WTC11 (cell line): ENCODE results near the gene NOTCH2. TPM values are rescaled to one million over a fixed set of nuclear protein-coding genes. Genes with fewer than 3 reads are reported as not detected.

ENCODE experiments used
- ATAC-seq: fragments of 200-7000 bp; cut with Tn5 transposase; 2 replicates; pipeline ENCODE4 v1.10.0; 2021; ENCODE audit warnings: mild to moderate bottlenecking, moderate library complexity
- CTCF ChIA-PET: fragments of 300-600 bp; sonication (Branson Sonifier 250); formaldehyde crosslinking; loops from one replicate; lab custom pipeline; 2021; ENCODE audit warnings: antibody characterized with exemption; lab: Charles Lee
- POLR2A ChIA-PET: fragments of 350-600 bp; sonication (Branson Sonifier 250); formaldehyde crosslinking; loops from one replicate; lab custom pipeline; 2021; ENCODE audit warnings: antibody characterized with exemption; lab: Charles Lee
- DNase-seq: peaks from one replicate; pipeline ENCODE4 v3.0.0; 2021; ENCODE audit warnings: low spot score
- H3K27ac Mint-ChIP-seq: 2 replicates; pipeline ENCODE4 v1.8.0; 2021; ENCODE audit warnings: mixed read lengths
- H3K27me3 Mint-ChIP-seq: 2 replicates; pipeline ENCODE4 v1.8.0; 2021; ENCODE audit warnings: low read depth, mild to moderate bottlenecking, moderate library complexity, mixed read lengths
- H3K36me3 Mint-ChIP-seq: 2 replicates; pipeline ENCODE4 v1.8.0; 2021; ENCODE audit warnings: mixed read lengths
- H3K4me1 Mint-ChIP-seq: 2 replicates; pipeline ENCODE4 v1.8.0; 2022; ENCODE audit warnings: mixed read lengths
- H3K4me3 Mint-ChIP-seq: 2 replicates; pipeline ENCODE4 v1.8.0; 2021; ENCODE audit warnings: mild to moderate bottlenecking, moderate library complexity, mixed read lengths
- H3K9me3 Mint-ChIP-seq: 2 replicates; pipeline ENCODE4 v1.8.0; 2021; ENCODE audit warnings: mixed read lengths
- ATF1 ChIP-seq: sonication (generic); formaldehyde crosslinking; IDR thresholded peaks from 2 replicates; pipeline ENCODE4 v1.8.1; 2023; ENCODE audit warnings: mild to moderate bottlenecking, moderate library complexity, missing genetic modification reagents
- CREM ChIP-seq: sonication (generic); formaldehyde crosslinking; IDR thresholded peaks from 2 replicates; pipeline ENCODE4 v1.8.1; 2022; ENCODE audit warnings: mild to moderate bottlenecking, missing genetic modification reagents, moderate library complexity
- CTCF ChIP-seq: fragments of 200-600 bp; IDR thresholded peaks from 2 replicates; pipeline ENCODE4 v1.8.0; 2022; ENCODE audit warnings: antibody characterized with exemption
- E2F1 ChIP-seq: sonication (generic); formaldehyde crosslinking; IDR thresholded peaks from 2 replicates; pipeline ENCODE4 v1.8.0; 2022; ENCODE audit warnings: mild to moderate bottlenecking, missing genetic modification reagents
- E2F5 ChIP-seq: sonication (generic); formaldehyde crosslinking; IDR thresholded peaks from 2 replicates; pipeline ENCODE4 v1.8.1; 2022; ENCODE audit warnings: mild to moderate bottlenecking, moderate library complexity, missing genetic modification reagents
- EMX1 ChIP-seq: fragments of 250-450 bp; sonication (Bioruptor Pico); IDR thresholded peaks from 2 replicates; pipeline ENCODE4 v1.8.0; 2021; ENCODE audit warnings: mild to moderate bottlenecking
- ERG ChIP-seq: fragments of 250-450 bp; sonication (Bioruptor Pico); IDR thresholded peaks from 2 replicates; pipeline ENCODE4 v1.8.0; 2021; ENCODE audit warnings: mild to moderate bottlenecking
- FOXJ3 ChIP-seq: sonication (generic); formaldehyde crosslinking; IDR thresholded peaks from 2 replicates; pipeline ENCODE4 v1.9.0; 2021; ENCODE audit warnings: missing genetic modification reagents, mild to moderate bottlenecking, borderline replicate concordance
- FOXP1 ChIP-seq: sonication (generic); formaldehyde crosslinking; IDR thresholded peaks from 2 replicates; pipeline ENCODE4 v1.8.0; 2022; ENCODE audit warnings: missing genetic modification reagents, mild to moderate bottlenecking, moderate library complexity, borderline replicate concordance
- IRF2 ChIP-seq: sonication (generic); formaldehyde crosslinking; IDR thresholded peaks from 2 replicates; pipeline ENCODE4 v1.8.0; 2022; ENCODE audit warnings: low read depth, missing genetic modification reagents, borderline replicate concordance
- NFE2L1 ChIP-seq: sonication (generic); formaldehyde crosslinking; IDR thresholded peaks from 2 replicates; pipeline ENCODE4 v1.8.1; 2023; ENCODE audit warnings: missing genetic modification reagents
- NR1H2 ChIP-seq: sonication (generic); formaldehyde crosslinking; IDR thresholded peaks from 2 replicates; pipeline ENCODE4 v1.9.0; 2021; ENCODE audit warnings: mild to moderate bottlenecking, moderate library complexity, missing genetic modification reagents
- TCF7 ChIP-seq: sonication (generic); formaldehyde crosslinking; IDR thresholded peaks from 2 replicates; pipeline ENCODE4 v1.8.0; 2022; ENCODE audit warnings: mild to moderate bottlenecking, low read depth, missing genetic modification reagents, moderate library complexity
- TEAD4 ChIP-seq: sonication (generic); formaldehyde crosslinking; IDR thresholded peaks from 2 replicates; pipeline ENCODE4 v1.8.0; 2022; ENCODE audit warnings: mild to moderate bottlenecking, missing genetic modification reagents
- total RNA-seq: library from RNA; stranded (reverse); gene quantifications from 3 replicates; pipeline ENCODE4 v1.2.3, GENCODE V29; 2021
- TF ChIP-seq, protein P1 (sequence below): sonication (generic); formaldehyde crosslinking; IDR thresholded peaks from 2 replicates; pipeline ENCODE4 v1.8.0; 2023; ENCODE audit warnings: missing genetic modification reagents, mild to moderate bottlenecking, borderline replicate concordance

NOTCH2 gene
- total RNA-seq, 1 experiment from 2014 or later, result 60.9 TPM

DNA sequence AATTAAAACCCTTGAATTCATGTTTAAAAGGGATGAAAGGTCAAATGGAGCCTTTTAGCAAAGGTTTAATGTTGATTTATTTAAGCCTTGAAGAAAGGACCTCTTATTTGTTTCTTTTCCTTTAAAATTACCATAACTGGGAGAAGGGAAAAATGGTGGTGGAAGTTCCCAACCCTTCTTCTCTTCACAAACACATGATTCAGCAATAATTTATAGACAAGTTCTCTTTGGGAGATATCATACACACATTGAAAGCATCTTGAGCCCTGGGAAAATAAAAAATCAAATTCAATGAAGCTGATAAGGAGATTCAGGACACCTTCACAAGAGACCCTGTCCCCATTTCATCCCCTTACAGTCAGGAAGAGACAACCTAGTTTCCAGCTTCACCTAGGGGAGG lies 182.0 kb downstream of the NOTCH2 start:
- Mint-ChIP-seq H3K9me3 (peaks cover 5% of the 10 kb centered on the region; the same call in 1 of the 2 replicates), H3K36me3 (no peaks in the 10 kb centered on the region), H3K27ac (no peak overlapping the region), H3K4me1 (0 out of 2 replicates have a peak, but pooled peaks cover 3% of the 10 kb centered on the region), H3K4me3 (no peak overlapping the region), H3K27me3 (no peaks in the 10 kb centered on the region)
- ChIA-PET POLR2A (no interaction called here), CTCF (interaction anchor here (0.8 to 2.4 kb wide), 2 partner anchors 10 to 33 kb away, joined by 3 to 40 read pairs; partner anchors contain the start of gene ADAM30)
- DNase-seq, result no peak
- no peak for TF ChIP-seq E2F5 (CRISPR knock-in tag)
- TF ChIP-seq TEAD4, result no peak
- TF ChIP-seq EMX1 (CRISPR knock-in tag), result no peak
- no peak for TF ChIP-seq NFE2L1 (CRISPR knock-in tag)
- TF ChIP-seq E2F1, result no peak
- no peak for TF ChIP-seq IRF2
- TF ChIP-seq CREM (CRISPR knock-in tag), result no peak
- no peak for TF ChIP-seq FOXP1 (CRISPR knock-in tag)
- TF ChIP-seq, protein P1, sequence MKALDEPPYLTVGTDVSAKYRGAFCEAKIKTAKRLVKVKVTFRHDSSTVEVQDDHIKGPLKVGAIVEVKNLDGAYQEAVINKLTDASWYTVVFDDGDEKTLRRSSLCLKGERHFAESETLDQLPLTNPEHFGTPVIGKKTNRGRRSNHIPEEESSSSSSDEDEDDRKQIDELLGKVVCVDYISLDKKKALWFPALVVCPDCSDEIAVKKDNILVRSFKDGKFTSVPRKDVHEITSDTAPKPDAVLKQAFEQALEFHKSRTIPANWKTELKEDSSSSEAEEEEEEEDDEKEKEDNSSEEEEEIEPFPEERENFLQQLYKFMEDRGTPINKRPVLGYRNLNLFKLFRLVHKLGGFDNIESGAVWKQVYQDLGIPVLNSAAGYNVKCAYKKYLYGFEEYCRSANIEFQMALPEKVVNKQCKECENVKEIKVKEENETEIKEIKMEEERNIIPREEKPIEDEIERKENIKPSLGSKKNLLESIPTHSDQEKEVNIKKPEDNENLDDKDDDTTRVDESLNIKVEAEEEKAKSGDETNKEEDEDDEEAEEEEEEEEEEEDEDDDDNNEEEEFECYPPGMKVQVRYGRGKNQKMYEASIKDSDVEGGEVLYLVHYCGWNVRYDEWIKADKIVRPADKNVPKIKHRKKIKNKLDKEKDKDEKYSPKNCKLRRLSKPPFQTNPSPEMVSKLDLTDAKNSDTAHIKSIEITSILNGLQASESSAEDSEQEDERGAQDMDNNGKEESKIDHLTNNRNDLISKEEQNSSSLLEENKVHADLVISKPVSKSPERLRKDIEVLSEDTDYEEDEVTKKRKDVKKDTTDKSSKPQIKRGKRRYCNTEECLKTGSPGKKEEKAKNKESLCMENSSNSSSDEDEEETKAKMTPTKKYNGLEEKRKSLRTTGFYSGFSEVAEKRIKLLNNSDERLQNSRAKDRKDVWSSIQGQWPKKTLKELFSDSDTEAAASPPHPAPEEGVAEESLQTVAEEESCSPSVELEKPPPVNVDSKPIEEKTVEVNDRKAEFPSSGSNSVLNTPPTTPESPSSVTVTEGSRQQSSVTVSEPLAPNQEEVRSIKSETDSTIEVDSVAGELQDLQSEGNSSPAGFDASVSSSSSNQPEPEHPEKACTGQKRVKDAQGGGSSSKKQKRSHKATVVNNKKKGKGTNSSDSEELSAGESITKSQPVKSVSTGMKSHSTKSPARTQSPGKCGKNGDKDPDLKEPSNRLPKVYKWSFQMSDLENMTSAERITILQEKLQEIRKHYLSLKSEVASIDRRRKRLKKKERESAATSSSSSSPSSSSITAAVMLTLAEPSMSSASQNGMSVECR (CRISPR knock-in tag), result no peak
- no peak for TF ChIP-seq NR1H2
- no peak for ATAC-seq

- H3K27ac Mint-ChIP-seq, result no peak overlapping the region
- no peaks in the 10 kb centered on the region for H3K4me1 Mint-ChIP-seq
- no peaks in the 10 kb centered on the region for H3K36me3 Mint-ChIP-seq
- H3K27me3 Mint-ChIP-seq, result no peaks in the 10 kb centered on the region
- ChIA-PET POLR2A (no interaction called here), CTCF (interaction anchor here (0.7 to 2.4 kb wide), 11 partner anchors 11 to 79 kb away, joined by 3 to 40 read pairs (median 4); partner anchors contain the start of gene ADAM30)
- TF ChIP-seq ERG (CRISPR knock-in tag) (no peak), TEAD4 (no peak), FOXJ3 (CRISPR knock-in tag) (no peak), ATF1 (CRISPR knock-in tag) (no peak), TCF7 (CRISPR knock-in tag) (no peak), CTCF (peak; percentile 85)
- DNase-seq (peak; percentile 81), ATAC-seq (peak; percentile 92)
- peaks cover 5% of the 10 kb centered on the region; the same call in 1 of the 2 replicates for H3K9me3 Mint-ChIP-seq
- no peak overlapping the region for H3K4me3 Mint-ChIP-seq
Measured at GRCh38 chr1:119885903-119886783, 183.3 kb downstream of the NOTCH2 start.
